HL-60 (cell line): Measurements from ENCODE around the gene PPCS.

Experiments used
- SPI1 ChIP-seq: IDR thresholded peaks from 2 replicates; pipeline ENCODE4 v1.6.1; 2012; ENCODE audit warnings: low read depth, mild to moderate bottlenecking, borderline replicate concordance
- TF ChIP-seq, protein P1 (sequence below): IDR thresholded peaks from one replicate; pipeline ENCODE4 v1.5.1; 2011; ENCODE audit warnings: low read length, control low read depth, inconsistent platforms; ENCODE audit not compliant: insufficient read depth

- TF ChIP-seq SPI1: no peak
- TF ChIP-seq, protein P1, sequence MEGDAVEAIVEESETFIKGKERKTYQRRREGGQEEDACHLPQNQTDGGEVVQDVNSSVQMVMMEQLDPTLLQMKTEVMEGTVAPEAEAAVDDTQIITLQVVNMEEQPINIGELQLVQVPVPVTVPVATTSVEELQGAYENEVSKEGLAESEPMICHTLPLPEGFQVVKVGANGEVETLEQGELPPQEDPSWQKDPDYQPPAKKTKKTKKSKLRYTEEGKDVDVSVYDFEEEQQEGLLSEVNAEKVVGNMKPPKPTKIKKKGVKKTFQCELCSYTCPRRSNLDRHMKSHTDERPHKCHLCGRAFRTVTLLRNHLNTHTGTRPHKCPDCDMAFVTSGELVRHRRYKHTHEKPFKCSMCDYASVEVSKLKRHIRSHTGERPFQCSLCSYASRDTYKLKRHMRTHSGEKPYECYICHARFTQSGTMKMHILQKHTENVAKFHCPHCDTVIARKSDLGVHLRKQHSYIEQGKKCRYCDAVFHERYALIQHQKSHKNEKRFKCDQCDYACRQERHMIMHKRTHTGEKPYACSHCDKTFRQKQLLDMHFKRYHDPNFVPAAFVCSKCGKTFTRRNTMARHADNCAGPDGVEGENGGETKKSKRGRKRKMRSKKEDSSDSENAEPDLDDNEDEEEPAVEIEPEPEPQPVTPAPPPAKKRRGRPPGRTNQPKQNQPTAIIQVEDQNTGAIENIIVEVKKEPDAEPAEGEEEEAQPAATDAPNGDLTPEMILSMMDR: no peak
These were observed 1.9 kb upstream of the PPCS start for GRCh38 chr1:42454403-42454802.
